ENCODE measurements around the gene GFOD1. TPM values are rescaled to one million over a fixed set of nuclear protein-coding genes. Genes with fewer than 3 reads are reported as not detected.
A peak's percentile ranks its signal among the peaks of the same experiment; 100 is the strongest.
"Not testable (repeated sequence)": the region's sequence is repeated elsewhere in the genome, so short reads cannot be mapped to it uniquely, and the experiment has no call there.

GFOD1 gene
- total RNA-seq, 1 donor from 2014 or later = 16.3 TPM

GRCh38 chr6:13354331-13355042 lies 132.9 kb downstream of the GFOD1 start:
- DNase-seq (ENCODE audit: low spot score) (no peak), ATAC-seq (no peak)
- intact Hi-C loops (cut with DNase I) = no loop called here

- no peak for ATAC-seq
- DNase-seq (ENCODE audit: low spot score) = no peak
- intact Hi-C loops (cut with DNase I) = no loop called here
Measured at GRCh38 chr6:13352165-13352564, 135.2 kb downstream of the GFOD1 start.

- intact Hi-C loops (cut with DNase I) = no loop called here
- DNase-seq (ENCODE audit: low spot score) (no peak), ATAC-seq (no peak)
Measured at GRCh38 chr6:13351271-13351670, 136.1 kb downstream of the GFOD1 start.

GRCh38 chr6:13349811-13350506 lies 137.4 kb downstream of the GFOD1 start:
- no peak for DNase-seq (ENCODE audit: low spot score)
- no peak for ATAC-seq
- intact Hi-C loops (cut with DNase I) = no loop called here

- DNase-seq (ENCODE audit: low spot score) = no peak
- intact Hi-C loops (cut with DNase I) = no loop called here
- no peak for ATAC-seq
Measured at GRCh38 chr6:13348334-13349113, 138.9 kb downstream of the GFOD1 start.

GRCh38 chr6:13346245-13346644 lies 141.2 kb downstream of the GFOD1 start:
- ATAC-seq = no peak
- DNase-seq (ENCODE audit: low spot score) = no peak
- intact Hi-C loops (cut with DNase I) = no loop called here

- ATAC-seq (no peak), DNase-seq (ENCODE audit: low spot score) (no peak)
- intact Hi-C loops (cut with DNase I) = no loop called here
Measured at GRCh38 chr6:13342414-13343019, 144.9 kb downstream of the GFOD1 start.

- intact Hi-C loops (cut with DNase I) = no loop called here
- DNase-seq (ENCODE audit: low spot score) (no peak), ATAC-seq (no peak)
Measured at GRCh38 chr6:13339863-13340630, 147.4 kb downstream of the GFOD1 start.

- ATAC-seq (no peak), DNase-seq (ENCODE audit: low spot score) (no peak)
- intact Hi-C loops (cut with DNase I) = no loop called here
Measured at GRCh38 chr6:13338038-13338437, 149.4 kb downstream of the GFOD1 start.

- DNase-seq (ENCODE audit: low spot score) (peak; percentile 67), ATAC-seq (peak; percentile 96)
- intact Hi-C loops (cut with DNase I) = no loop called here
Measured at GRCh38 chr6:13336553-13336952, 150.8 kb downstream of the GFOD1 start.

- intact Hi-C loops (cut with DNase I) = loop anchor here (1.0 kb wide), 1 partner anchor 199 kb away; no protein-coding TSS in a partner anchor
- no peak for DNase-seq (ENCODE audit: low spot score)
- no peak for ATAC-seq
Measured at GRCh38 chr6:13334953-13335352, 152.4 kb downstream of the GFOD1 start.

- no peak for ATAC-seq
- no peak for DNase-seq (ENCODE audit: low spot score)
- intact Hi-C loops (cut with DNase I) = no loop called here
Measured at GRCh38 chr6:13332349-13332706, 155.1 kb downstream of the GFOD1 start.

GRCh38 chr6:13331516-13332348 lies 155.7 kb downstream of the GFOD1 start:
- no peak for DNase-seq (ENCODE audit: low spot score)
- intact Hi-C loops (cut with DNase I) = no loop called here
- no peak for ATAC-seq

GRCh38 chr6:13328875-13329183 lies 158.6 kb downstream of the GFOD1 start:
- no peak for DNase-seq (ENCODE audit: low spot score)
- intact Hi-C loops (cut with DNase I) = no loop called here
- ATAC-seq = no peak

- intact Hi-C loops (cut with DNase I) = no loop called here
- DNase-seq (ENCODE audit: low spot score) (peak; percentile 95), ATAC-seq (peak; percentile 99)
Measured at GRCh38 chr6:13328076-13328874, 159.1 kb downstream of the GFOD1 start, which contains the start of gene TBC1D7. Gene TBC1D7 (minus strand): TSS chr6:13328537. CDS start chr6:13326898, 1,639 bp downstream.

- ATAC-seq = no peak
- intact Hi-C loops (cut with DNase I) = no loop called here
- DNase-seq (ENCODE audit: low spot score) = no peak
Measured at GRCh38 chr6:13327691-13328075, 159.7 kb downstream of the GFOD1 start.

GRCh38 chr6:13326031-13326586 lies 161.3 kb downstream of the GFOD1 start:
- DNase-seq (ENCODE audit: low spot score); intact Hi-C loops (cut with DNase I); ATAC-seq: not testable (repeated sequence)
